Neural cell (in vitro differentiated cells): Measurements from ENCODE around the gene CHURC1. TPM values are rescaled to one million over a fixed set of nuclear protein-coding genes. Genes with fewer than 3 reads are reported as not detected.

Experiments used
- H2AFZ ChIP-seq: fragments of 200-600, 300-800 bp; sonication (generic), shearing (Covaris generic); 2 replicates; pipeline ENCODE4 v1.6.0; 2014; ENCODE audit warnings: low read depth, mild to moderate bottlenecking, antibody characterized with exemption, low read length, moderate library complexity
- H3F3A ChIP-seq: fragments of 200-600 bp; shearing (Covaris generic); 2 replicates; pipeline ENCODE4 v1.6.1; 2016; ENCODE audit warnings: mild to moderate bottlenecking, moderate library complexity, mixed read lengths, antibody characterized with exemption, low read length; ENCODE audit not compliant: insufficient read depth, poor library complexity, severe bottlenecking
- H3K27ac ChIP-seq: fragments of 200-600, 300-800 bp; sonication (generic), shearing (Covaris generic); 2 replicates; pipeline ENCODE4 v1.5.1; 2014; ENCODE audit warnings: mild to moderate bottlenecking, low read length, moderate library complexity
- H3K27me3 ChIP-seq: fragments of 300-800, 200-600 bp; sonication (generic), shearing (Covaris generic); 2 replicates; pipeline ENCODE4 v1.6.0; 2014; ENCODE audit warnings: mild to moderate bottlenecking, low read depth, low read length, moderate library complexity; ENCODE audit not compliant: insufficient read depth
- H3K36me3 ChIP-seq: fragments of 300-800, 200-600 bp; sonication (generic), shearing (Covaris generic); 2 replicates; pipeline ENCODE4 v1.5.1; 2014; ENCODE audit warnings: mild to moderate bottlenecking, antibody characterized with exemption, low read length, moderate library complexity; ENCODE audit not compliant: insufficient read depth
- H3K4me2 ChIP-seq: fragments of 300-800, 200-600 bp; sonication (generic), shearing (Covaris generic); 2 replicates; pipeline ENCODE4 v1.6.0; 2014; ENCODE audit warnings: mild to moderate bottlenecking, low read length
- H3K4me3 ChIP-seq: fragments of 300-800, 200-600 bp; sonication (generic), shearing (Covaris generic); 2 replicates; pipeline ENCODE4 v1.5.1; 2014; ENCODE audit warnings: mild to moderate bottlenecking, low read length, moderate library complexity
- H3K79me2 ChIP-seq: fragments of 200-600 bp; shearing (Covaris generic); replicated peaks from 2 replicates; pipeline ENCODE4 v1.6.0; 2014; ENCODE audit warnings: mild to moderate bottlenecking, low read length, moderate library complexity; ENCODE audit not compliant: insufficient read depth
- H3K9ac ChIP-seq: fragments of 300-800, 200-600 bp; sonication (generic), shearing (Covaris generic); 2 replicates; pipeline ENCODE4 v1.6.1; 2016; ENCODE audit warnings: mild to moderate bottlenecking, low read length, mixed read lengths
- H3K9me2 ChIP-seq: fragments of 200-600 bp; shearing (Covaris generic); 2 replicates; pipeline ENCODE4 v1.6.1; 2016; ENCODE audit warnings: mild to moderate bottlenecking, low read length, mixed read lengths; ENCODE audit not compliant: insufficient read depth
- H3K9me3 ChIP-seq: fragments of 200-600, 300-800 bp; sonication (generic), shearing (Covaris generic); 2 replicates; pipeline ENCODE4 v1.6.1; 2016; ENCODE audit warnings: mild to moderate bottlenecking, mixed run types, low read length, moderate library complexity, mixed read lengths
- H4K20me1 ChIP-seq: fragments of 200-600 bp; shearing (Covaris generic); 2 replicates; pipeline ENCODE4 v1.6.1; 2016; ENCODE audit warnings: mild to moderate bottlenecking, mixed run types; ENCODE audit not compliant: insufficient read depth
- EP300 ChIP-seq: fragments of 450-650 bp; conservative IDR thresholded peaks from 2 replicates; pipeline ENCODE4 v1.6.1; 2014; ENCODE audit warnings: antibody characterized with exemption, mild to moderate bottlenecking, moderate library complexity; ENCODE audit not compliant: poor library complexity, severe bottlenecking
- EZH2 ChIP-seq: fragments of 200-600, 300-800 bp; shearing (Covaris generic), sonication (generic); IDR thresholded peaks from 2 replicates; pipeline ENCODE4 v1.6.1; 2014; ENCODE audit warnings: antibody characterized with exemption, low read length, borderline replicate concordance, mild to moderate bottlenecking; ENCODE audit not compliant: insufficient read depth, poor library complexity, severe bottlenecking
- MXI1 ChIP-seq: fragments of 450-650 bp; conservative IDR thresholded peaks from 2 replicates; pipeline ENCODE4 v1.6.1; 2014; ENCODE audit warnings: antibody characterized with exemption, mild to moderate bottlenecking; ENCODE audit not compliant: poor library complexity, severe bottlenecking
- POLR2AphosphoS5 ChIP-seq: IDR thresholded peaks from 2 replicates; pipeline ENCODE4 v1.6.1; 2012
- RAD21 ChIP-seq: fragments of 450-650 bp; conservative IDR thresholded peaks from 2 replicates; pipeline ENCODE4 v1.6.1; 2014; ENCODE audit warnings: antibody characterized with exemption, mild to moderate bottlenecking, moderate library complexity
- SMC3 ChIP-seq: fragments of 450-650 bp; conservative IDR thresholded peaks from 2 replicates; pipeline ENCODE4 v1.6.1; 2014; ENCODE audit warnings: antibody characterized with exemption, mild to moderate bottlenecking, moderate library complexity; ENCODE audit not compliant: poor library complexity
- TAF1 ChIP-seq: IDR thresholded peaks from 2 replicates; pipeline ENCODE4 v1.6.1; 2012; ENCODE audit warnings: low read depth
- polyA plus RNA-seq: library from polyadenylated mRNA; depleted of rRNA; stranded (reverse); fragments of >200 nt; gene quantifications from 2 replicates; pipeline ENCODE4 v1.2.3, GENCODE V29; 2014
- TF ChIP-seq, protein P1 (sequence below): IDR thresholded peaks from 2 replicates; pipeline ENCODE4 v1.6.1; 2012; ENCODE audit warnings: borderline replicate concordance
- TF ChIP-seq, protein P2 (sequence below): fragments of 450-650 bp; IDR thresholded peaks from 2 replicates; pipeline ENCODE4 v1.5.1; 2014; ENCODE audit warnings: antibody characterized with exemption, mild to moderate bottlenecking, moderate library complexity; ENCODE audit not compliant: poor library complexity, severe bottlenecking

Gene CHURC1
- polyA plus RNA-seq, 1 donor from 2014 or later = 69.5 TPM

- Histone ChIP-seq H3K9ac (no peak overlapping the region), H3K4me2 (no peak overlapping the region), H2AFZ (no peak overlapping the region), H3K9me3 (no peaks in the 10 kb centered on the region), H3K4me3 (no peak overlapping the region), H3F3A (no peaks in the 10 kb centered on the region), H3K27me3 (no peaks in the 10 kb centered on the region), H3K9me2 (no peaks in the 10 kb centered on the region), H4K20me1 (no peaks in the 10 kb centered on the region), H3K79me2 (no peaks in the 10 kb centered on the region), H3K36me3 (no peaks in the 10 kb centered on the region), H3K27ac (no peak overlapping the region)
- TF ChIP-seq, protein P1, sequence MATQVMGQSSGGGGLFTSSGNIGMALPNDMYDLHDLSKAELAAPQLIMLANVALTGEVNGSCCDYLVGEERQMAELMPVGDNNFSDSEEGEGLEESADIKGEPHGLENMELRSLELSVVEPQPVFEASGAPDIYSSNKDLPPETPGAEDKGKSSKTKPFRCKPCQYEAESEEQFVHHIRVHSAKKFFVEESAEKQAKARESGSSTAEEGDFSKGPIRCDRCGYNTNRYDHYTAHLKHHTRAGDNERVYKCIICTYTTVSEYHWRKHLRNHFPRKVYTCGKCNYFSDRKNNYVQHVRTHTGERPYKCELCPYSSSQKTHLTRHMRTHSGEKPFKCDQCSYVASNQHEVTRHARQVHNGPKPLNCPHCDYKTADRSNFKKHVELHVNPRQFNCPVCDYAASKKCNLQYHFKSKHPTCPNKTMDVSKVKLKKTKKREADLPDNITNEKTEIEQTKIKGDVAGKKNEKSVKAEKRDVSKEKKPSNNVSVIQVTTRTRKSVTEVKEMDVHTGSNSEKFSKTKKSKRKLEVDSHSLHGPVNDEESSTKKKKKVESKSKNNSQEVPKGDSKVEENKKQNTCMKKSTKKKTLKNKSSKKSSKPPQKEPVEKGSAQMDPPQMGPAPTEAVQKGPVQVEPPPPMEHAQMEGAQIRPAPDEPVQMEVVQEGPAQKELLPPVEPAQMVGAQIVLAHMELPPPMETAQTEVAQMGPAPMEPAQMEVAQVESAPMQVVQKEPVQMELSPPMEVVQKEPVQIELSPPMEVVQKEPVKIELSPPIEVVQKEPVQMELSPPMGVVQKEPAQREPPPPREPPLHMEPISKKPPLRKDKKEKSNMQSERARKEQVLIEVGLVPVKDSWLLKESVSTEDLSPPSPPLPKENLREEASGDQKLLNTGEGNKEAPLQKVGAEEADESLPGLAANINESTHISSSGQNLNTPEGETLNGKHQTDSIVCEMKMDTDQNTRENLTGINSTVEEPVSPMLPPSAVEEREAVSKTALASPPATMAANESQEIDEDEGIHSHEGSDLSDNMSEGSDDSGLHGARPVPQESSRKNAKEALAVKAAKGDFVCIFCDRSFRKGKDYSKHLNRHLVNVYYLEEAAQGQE = no peak
- TF ChIP-seq, protein P2, sequence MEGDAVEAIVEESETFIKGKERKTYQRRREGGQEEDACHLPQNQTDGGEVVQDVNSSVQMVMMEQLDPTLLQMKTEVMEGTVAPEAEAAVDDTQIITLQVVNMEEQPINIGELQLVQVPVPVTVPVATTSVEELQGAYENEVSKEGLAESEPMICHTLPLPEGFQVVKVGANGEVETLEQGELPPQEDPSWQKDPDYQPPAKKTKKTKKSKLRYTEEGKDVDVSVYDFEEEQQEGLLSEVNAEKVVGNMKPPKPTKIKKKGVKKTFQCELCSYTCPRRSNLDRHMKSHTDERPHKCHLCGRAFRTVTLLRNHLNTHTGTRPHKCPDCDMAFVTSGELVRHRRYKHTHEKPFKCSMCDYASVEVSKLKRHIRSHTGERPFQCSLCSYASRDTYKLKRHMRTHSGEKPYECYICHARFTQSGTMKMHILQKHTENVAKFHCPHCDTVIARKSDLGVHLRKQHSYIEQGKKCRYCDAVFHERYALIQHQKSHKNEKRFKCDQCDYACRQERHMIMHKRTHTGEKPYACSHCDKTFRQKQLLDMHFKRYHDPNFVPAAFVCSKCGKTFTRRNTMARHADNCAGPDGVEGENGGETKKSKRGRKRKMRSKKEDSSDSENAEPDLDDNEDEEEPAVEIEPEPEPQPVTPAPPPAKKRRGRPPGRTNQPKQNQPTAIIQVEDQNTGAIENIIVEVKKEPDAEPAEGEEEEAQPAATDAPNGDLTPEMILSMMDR = no peak
- no peak for TF ChIP-seq RAD21
- TF ChIP-seq POLR2AphosphoS5 = no peak
- TF ChIP-seq SMC3 = no peak
- no peak for TF ChIP-seq TAF1
- TF ChIP-seq MXI1 = no peak
- no peak for TF ChIP-seq EZH2
- no peak for TF ChIP-seq EP300
Observed at GRCh38 chr14:64948612-64949210, 34.5 kb downstream of the CHURC1 start.

DNA sequence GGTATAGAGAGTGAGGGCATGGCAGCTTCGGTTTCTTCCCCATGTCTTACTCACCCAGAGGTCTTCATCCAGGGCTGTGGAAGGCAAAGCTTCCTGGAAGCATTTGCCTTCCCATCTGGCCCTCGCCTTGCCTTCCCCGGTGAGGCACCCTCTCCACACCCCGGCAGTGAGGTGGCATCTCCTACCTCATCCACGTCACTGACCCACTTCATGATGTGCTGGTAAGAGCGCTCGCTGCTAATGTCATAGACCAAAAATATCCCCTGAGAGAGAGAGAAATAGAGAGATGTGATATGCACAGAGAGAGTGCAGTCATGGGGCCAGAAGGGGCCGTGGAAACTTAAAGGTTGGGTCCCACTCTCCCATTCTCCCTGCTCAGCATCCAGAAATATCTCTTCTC is 36.6 kb downstream of the CHURC1 start:
- Histone ChIP-seq H3K9me2 (no peaks in the 10 kb centered on the region), H3K36me3 (no peaks in the 10 kb centered on the region), H3K9me3 (no peaks in the 10 kb centered on the region), H3K79me2 (no peaks in the 10 kb centered on the region), H3K4me3 (no peak overlapping the region), H3K27ac (no peak overlapping the region), H3K4me2 (no peak overlapping the region), H4K20me1 (no peaks in the 10 kb centered on the region), H2AFZ (no peak overlapping the region), H3K9ac (no peak overlapping the region), H3K27me3 (no peaks in the 10 kb centered on the region), H3F3A (no peaks in the 10 kb centered on the region)
- TF ChIP-seq RAD21 = no peak
- TF ChIP-seq EP300 = no peak
- TF ChIP-seq, protein P1 = no peak
- no peak for TF ChIP-seq EZH2
- TF ChIP-seq SMC3 = no peak
- no peak for TF ChIP-seq MXI1
- TF ChIP-seq TAF1 = no peak
- TF ChIP-seq POLR2AphosphoS5 = no peak
- TF ChIP-seq, protein P2 = no peak
